Gastroesophageal sphincter (tissue), 3 donors: ENCODE measurements around the gene AFF3.

ENCODE experiments used
- POLR2A ChIP-seq, 2 donors: fragments of 450-650 bp; IDR thresholded peaks; one replicate each; pipeline ENCODE4 v1.6.1; 2017; ENCODE audit warnings: antibody characterized with exemption in 2 of 2, mild to moderate bottlenecking in 2 of 2, moderate library complexity in 1 of 2
- TF ChIP-seq, protein P1 (sequence below), 4 experiments: fragments of 200-600 bp in 2 of 4; fragments of 450-650 bp in 2 of 4; sonication (generic) in 1 of 4; IDR thresholded peaks; one replicate each; pipeline ENCODE4 v1.5.1; 2017 to 2019; ENCODE audit warnings: antibody characterized with exemption in 4 of 4, mild to moderate bottlenecking in 2 of 4, moderate library complexity in 2 of 4

- no peak for TF ChIP-seq POLR2A (IDR thresholded peaks at IDR 0.05)
- TF ChIP-seq, protein P1, sequence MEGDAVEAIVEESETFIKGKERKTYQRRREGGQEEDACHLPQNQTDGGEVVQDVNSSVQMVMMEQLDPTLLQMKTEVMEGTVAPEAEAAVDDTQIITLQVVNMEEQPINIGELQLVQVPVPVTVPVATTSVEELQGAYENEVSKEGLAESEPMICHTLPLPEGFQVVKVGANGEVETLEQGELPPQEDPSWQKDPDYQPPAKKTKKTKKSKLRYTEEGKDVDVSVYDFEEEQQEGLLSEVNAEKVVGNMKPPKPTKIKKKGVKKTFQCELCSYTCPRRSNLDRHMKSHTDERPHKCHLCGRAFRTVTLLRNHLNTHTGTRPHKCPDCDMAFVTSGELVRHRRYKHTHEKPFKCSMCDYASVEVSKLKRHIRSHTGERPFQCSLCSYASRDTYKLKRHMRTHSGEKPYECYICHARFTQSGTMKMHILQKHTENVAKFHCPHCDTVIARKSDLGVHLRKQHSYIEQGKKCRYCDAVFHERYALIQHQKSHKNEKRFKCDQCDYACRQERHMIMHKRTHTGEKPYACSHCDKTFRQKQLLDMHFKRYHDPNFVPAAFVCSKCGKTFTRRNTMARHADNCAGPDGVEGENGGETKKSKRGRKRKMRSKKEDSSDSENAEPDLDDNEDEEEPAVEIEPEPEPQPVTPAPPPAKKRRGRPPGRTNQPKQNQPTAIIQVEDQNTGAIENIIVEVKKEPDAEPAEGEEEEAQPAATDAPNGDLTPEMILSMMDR (IDR thresholded peaks at IDR 0.05), result no peak
These were observed 34.5 kb upstream of the AFF3 start for GRCh38 chr2:100176925-100177324.
